Measurements from ENCODE around the gene RAB40B.

DNA sequence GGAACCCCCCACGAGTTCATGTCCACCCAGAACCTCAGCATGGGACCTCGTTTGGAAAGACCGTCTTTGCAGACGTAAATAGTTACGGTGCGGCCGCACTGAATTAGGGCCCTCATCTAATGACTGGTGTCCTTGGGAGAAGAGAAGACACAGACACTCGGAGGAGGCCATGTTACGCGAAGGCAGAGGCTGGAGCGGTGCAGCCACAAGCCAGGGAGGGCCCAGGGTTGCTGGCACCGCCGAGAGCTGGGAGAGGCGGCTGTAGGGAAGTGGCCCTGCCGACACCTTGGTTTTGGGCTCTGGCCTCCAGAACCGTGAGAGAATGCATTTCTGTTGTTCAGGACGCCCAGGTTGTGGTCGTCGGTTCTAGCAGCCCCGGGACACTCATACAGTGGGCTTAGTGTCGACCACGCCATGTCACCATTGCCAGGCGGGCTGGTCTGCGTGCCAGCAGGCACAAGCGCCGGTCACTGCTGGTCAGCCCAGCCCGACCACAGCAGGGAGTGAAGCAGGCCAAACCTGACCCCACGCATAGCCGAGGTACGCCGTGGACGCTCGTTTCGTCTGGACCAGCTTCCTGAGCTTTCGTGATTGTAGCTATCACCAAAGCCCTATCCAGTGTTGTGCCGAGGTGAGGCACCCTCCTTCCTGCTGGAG, 39.6 kb downstream of the RAB40B start:
- TF ChIP-seq, protein P1, sequence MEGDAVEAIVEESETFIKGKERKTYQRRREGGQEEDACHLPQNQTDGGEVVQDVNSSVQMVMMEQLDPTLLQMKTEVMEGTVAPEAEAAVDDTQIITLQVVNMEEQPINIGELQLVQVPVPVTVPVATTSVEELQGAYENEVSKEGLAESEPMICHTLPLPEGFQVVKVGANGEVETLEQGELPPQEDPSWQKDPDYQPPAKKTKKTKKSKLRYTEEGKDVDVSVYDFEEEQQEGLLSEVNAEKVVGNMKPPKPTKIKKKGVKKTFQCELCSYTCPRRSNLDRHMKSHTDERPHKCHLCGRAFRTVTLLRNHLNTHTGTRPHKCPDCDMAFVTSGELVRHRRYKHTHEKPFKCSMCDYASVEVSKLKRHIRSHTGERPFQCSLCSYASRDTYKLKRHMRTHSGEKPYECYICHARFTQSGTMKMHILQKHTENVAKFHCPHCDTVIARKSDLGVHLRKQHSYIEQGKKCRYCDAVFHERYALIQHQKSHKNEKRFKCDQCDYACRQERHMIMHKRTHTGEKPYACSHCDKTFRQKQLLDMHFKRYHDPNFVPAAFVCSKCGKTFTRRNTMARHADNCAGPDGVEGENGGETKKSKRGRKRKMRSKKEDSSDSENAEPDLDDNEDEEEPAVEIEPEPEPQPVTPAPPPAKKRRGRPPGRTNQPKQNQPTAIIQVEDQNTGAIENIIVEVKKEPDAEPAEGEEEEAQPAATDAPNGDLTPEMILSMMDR (tag by site-specific recombination; IDR thresholded peaks at IDR 0.05): no peak
- TF ChIP-seq ZNF138 (tag by site-specific recombination; IDR thresholded peaks at IDR 0.05; ENCODE audit: borderline replicate concordance) (no peak), ZNF707 (tag by site-specific recombination; IDR thresholded peaks at IDR 0.05) (no peak), ZNF404 (tag by site-specific recombination; IDR thresholded peaks at IDR 0.05) (no peak)
- TF ChIP-seq, protein P2, sequence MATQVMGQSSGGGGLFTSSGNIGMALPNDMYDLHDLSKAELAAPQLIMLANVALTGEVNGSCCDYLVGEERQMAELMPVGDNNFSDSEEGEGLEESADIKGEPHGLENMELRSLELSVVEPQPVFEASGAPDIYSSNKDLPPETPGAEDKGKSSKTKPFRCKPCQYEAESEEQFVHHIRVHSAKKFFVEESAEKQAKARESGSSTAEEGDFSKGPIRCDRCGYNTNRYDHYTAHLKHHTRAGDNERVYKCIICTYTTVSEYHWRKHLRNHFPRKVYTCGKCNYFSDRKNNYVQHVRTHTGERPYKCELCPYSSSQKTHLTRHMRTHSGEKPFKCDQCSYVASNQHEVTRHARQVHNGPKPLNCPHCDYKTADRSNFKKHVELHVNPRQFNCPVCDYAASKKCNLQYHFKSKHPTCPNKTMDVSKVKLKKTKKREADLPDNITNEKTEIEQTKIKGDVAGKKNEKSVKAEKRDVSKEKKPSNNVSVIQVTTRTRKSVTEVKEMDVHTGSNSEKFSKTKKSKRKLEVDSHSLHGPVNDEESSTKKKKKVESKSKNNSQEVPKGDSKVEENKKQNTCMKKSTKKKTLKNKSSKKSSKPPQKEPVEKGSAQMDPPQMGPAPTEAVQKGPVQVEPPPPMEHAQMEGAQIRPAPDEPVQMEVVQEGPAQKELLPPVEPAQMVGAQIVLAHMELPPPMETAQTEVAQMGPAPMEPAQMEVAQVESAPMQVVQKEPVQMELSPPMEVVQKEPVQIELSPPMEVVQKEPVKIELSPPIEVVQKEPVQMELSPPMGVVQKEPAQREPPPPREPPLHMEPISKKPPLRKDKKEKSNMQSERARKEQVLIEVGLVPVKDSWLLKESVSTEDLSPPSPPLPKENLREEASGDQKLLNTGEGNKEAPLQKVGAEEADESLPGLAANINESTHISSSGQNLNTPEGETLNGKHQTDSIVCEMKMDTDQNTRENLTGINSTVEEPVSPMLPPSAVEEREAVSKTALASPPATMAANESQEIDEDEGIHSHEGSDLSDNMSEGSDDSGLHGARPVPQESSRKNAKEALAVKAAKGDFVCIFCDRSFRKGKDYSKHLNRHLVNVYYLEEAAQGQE (tag by site-specific recombination; IDR thresholded peaks at IDR 0.05): no peak
